Ishikawa (cell line): Measurements from ENCODE around the gene ADCY5.

Experiments used
- CEBPB ChIP-seq: IDR thresholded peaks from 2 replicates; pipeline ENCODE4 v1.6.1; 2012
- EP300 ChIP-seq: IDR thresholded peaks from 2 replicates; pipeline ENCODE4 v1.6.1; 2012; ENCODE audit warnings: borderline replicate concordance
- MAX ChIP-seq: IDR thresholded peaks from 2 replicates; pipeline ENCODE4 v1.6.1; 2012
- NFIC ChIP-seq: IDR thresholded peaks from 2 replicates; pipeline ENCODE4 v1.6.1; 2012
- RAD21 ChIP-seq: IDR thresholded peaks from 2 replicates; pipeline ENCODE4 v1.6.1; 2012; ENCODE audit warnings: low read depth
- TAF1 ChIP-seq: IDR thresholded peaks from 2 replicates; pipeline ENCODE4 v1.6.1; 2012; ENCODE audit warnings: low read depth, mild to moderate bottlenecking
- TCF12 ChIP-seq: IDR thresholded peaks from 2 replicates; pipeline ENCODE4 v1.6.1; 2012; ENCODE audit warnings: low read depth
- TEAD4 ChIP-seq: IDR thresholded peaks from 2 replicates; pipeline ENCODE4 v1.6.1; 2012
- USF1 ChIP-seq: IDR thresholded peaks from 2 replicates; pipeline ENCODE4 v1.6.1; 2012
- YY1 ChIP-seq: IDR thresholded peaks from 2 replicates; pipeline ENCODE4 v1.6.1; 2012; ENCODE audit warnings: low read depth
- TF ChIP-seq, protein P1 (sequence below): IDR thresholded peaks from 2 replicates; pipeline ENCODE4 v1.6.1; 2012; ENCODE audit warnings: low read depth, mild to moderate bottlenecking

DNA sequence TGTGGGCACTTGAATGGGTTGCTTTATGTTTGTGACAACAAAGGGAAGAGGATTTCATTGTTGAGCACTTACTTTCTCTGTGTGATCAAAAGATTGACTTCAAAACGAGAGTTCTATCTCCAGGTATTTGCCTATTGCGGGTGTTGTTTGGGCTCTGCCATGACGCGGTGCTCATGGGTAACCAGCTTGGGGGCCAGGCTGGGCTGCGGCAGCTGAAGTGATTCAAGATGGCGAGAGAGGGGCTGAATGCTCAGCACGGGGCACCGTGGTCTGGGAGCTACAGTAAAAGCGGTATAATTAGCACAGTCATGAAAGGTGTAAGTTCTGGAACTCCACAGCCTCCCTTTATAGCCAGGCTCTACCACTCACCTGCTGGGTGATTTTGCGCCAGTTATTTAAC, 31.0 kb upstream of the ADCY5 start:
- TF ChIP-seq MAX = no peak
- no peak for TF ChIP-seq TAF1
- no peak for TF ChIP-seq NFIC
- TF ChIP-seq, protein P1, sequence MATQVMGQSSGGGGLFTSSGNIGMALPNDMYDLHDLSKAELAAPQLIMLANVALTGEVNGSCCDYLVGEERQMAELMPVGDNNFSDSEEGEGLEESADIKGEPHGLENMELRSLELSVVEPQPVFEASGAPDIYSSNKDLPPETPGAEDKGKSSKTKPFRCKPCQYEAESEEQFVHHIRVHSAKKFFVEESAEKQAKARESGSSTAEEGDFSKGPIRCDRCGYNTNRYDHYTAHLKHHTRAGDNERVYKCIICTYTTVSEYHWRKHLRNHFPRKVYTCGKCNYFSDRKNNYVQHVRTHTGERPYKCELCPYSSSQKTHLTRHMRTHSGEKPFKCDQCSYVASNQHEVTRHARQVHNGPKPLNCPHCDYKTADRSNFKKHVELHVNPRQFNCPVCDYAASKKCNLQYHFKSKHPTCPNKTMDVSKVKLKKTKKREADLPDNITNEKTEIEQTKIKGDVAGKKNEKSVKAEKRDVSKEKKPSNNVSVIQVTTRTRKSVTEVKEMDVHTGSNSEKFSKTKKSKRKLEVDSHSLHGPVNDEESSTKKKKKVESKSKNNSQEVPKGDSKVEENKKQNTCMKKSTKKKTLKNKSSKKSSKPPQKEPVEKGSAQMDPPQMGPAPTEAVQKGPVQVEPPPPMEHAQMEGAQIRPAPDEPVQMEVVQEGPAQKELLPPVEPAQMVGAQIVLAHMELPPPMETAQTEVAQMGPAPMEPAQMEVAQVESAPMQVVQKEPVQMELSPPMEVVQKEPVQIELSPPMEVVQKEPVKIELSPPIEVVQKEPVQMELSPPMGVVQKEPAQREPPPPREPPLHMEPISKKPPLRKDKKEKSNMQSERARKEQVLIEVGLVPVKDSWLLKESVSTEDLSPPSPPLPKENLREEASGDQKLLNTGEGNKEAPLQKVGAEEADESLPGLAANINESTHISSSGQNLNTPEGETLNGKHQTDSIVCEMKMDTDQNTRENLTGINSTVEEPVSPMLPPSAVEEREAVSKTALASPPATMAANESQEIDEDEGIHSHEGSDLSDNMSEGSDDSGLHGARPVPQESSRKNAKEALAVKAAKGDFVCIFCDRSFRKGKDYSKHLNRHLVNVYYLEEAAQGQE = no peak
- no peak for TF ChIP-seq TCF12
- no peak for TF ChIP-seq RAD21
- TF ChIP-seq EP300 = no peak
- TF ChIP-seq YY1 = no peak
- TF ChIP-seq USF1 = no peak
- TF ChIP-seq TEAD4 = no peak
- no peak for TF ChIP-seq CEBPB
